Measurements from ENCODE around the gene ENOX1. TPM values are rescaled to one million over a fixed set of nuclear protein-coding genes. Genes with fewer than 3 reads are reported as not detected.

Gene ENOX1
- total RNA-seq, 4 donors from 2014 or later: 0.25 to 0.52 (median 0.33) TPM

DNA sequence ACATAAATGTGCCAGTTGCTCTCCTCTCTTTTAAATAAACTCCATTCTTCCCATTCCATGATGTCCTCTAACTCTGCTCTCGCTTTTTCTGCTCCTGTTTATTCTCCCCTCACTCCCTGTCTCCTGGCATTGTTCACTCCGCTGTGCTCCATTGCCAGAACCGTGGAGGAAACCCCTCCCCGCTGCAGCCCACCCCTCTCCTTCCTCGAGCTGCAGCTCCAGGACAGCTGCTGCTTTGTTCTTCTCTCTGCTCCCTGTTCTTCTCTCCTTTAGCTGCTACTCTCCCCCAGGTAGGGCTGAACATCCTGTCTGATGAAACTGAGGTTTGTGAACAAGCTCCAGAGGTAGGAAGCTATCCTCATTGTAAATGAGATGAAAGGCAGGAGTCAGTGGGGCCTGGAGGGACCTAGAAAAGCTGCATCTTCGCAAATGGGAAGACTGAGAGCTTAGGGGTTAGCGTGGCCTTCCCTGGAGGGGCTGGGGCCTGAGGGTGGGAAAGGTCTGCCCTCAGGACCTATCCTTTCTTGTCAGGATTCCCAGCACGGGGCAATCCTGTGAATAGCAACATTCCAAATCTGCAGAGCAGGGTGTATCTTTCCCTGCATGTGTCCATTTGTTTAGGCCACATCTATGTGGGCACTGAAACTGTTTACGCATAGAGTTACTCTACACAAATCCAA is 519.7 kb downstream of the ENOX1 start:
- Histone ChIP-seq H3K36me3 (no peaks in the 10 kb centered on the region), H3K9me3 (no peaks in the 10 kb centered on the region), H3K4me3 (no peak overlapping the region), H3K27ac (no peak overlapping the region), H3K4me1 (peaks cover 4% of the 10 kb centered on the region), H3K27me3 (no peaks in the 10 kb centered on the region)
- no peak for DNase-seq (ENCODE audit: low spot score in 2 of 2)
- 82% methylated on average over 9 of the region's 9 CpGs for WGBS
- TF ChIP-seq, protein P1, sequence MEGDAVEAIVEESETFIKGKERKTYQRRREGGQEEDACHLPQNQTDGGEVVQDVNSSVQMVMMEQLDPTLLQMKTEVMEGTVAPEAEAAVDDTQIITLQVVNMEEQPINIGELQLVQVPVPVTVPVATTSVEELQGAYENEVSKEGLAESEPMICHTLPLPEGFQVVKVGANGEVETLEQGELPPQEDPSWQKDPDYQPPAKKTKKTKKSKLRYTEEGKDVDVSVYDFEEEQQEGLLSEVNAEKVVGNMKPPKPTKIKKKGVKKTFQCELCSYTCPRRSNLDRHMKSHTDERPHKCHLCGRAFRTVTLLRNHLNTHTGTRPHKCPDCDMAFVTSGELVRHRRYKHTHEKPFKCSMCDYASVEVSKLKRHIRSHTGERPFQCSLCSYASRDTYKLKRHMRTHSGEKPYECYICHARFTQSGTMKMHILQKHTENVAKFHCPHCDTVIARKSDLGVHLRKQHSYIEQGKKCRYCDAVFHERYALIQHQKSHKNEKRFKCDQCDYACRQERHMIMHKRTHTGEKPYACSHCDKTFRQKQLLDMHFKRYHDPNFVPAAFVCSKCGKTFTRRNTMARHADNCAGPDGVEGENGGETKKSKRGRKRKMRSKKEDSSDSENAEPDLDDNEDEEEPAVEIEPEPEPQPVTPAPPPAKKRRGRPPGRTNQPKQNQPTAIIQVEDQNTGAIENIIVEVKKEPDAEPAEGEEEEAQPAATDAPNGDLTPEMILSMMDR (IDR thresholded peaks at IDR 0.05): no peak
- no peak for TF ChIP-seq POLR2A (IDR thresholded peaks at IDR 0.05)
- TF ChIP-seq EP300 (IDR thresholded peaks at IDR 0.05): no peak
- no peak for TF ChIP-seq POLR2AphosphoS5 (IDR thresholded peaks at IDR 0.05)

DNA sequence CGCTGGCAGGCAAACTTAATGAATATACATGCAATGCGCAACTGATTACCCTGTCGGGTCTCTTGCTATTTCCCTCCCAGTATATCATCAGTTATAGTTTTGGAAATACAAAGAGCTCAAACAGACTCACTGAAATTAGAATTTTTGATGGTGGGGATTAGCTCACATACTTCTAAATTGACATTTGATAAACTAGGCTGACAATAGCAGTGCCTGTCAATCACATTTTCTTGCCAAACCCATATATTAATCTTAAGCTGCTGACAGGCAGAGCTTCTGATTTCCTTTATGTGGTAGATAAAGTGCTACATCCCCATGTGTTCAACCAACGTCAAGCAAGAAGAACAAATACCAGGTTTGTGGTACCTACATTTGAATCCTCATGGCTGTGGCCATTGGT is 521.7 kb downstream of the ENOX1 start:
- Histone ChIP-seq H3K27ac (no peak overlapping the region), H3K36me3 (no peaks in the 10 kb centered on the region), H3K4me3 (no peak overlapping the region), H3K9me3 (no peaks in the 10 kb centered on the region), H3K27me3 (no peaks in the 10 kb centered on the region), H3K4me1 (peaks cover 3% of the 10 kb centered on the region)
- DNase-seq (ENCODE audit: low spot score in 2 of 2): no peak
- 63% methylated on average over 4 of the region's 4 CpGs for WGBS
- TF ChIP-seq POLR2A (IDR thresholded peaks at IDR 0.05): no peak
- TF ChIP-seq, protein P1 (IDR thresholded peaks at IDR 0.05): no peak
- TF ChIP-seq EP300 (IDR thresholded peaks at IDR 0.05): no peak
- no peak for TF ChIP-seq POLR2AphosphoS5 (IDR thresholded peaks at IDR 0.05)

GRCh38 chr13:43264458-43264857 is 522.3 kb downstream of the ENOX1 start:
- Histone ChIP-seq H3K36me3 (no peaks in the 10 kb centered on the region), H3K9me3 (no peaks in the 10 kb centered on the region), H3K27me3 (no peaks in the 10 kb centered on the region), H3K4me3 (no peak overlapping the region), H3K4me1 (no peaks in the 10 kb centered on the region), H3K27ac (no peak overlapping the region)
- no peak for DNase-seq (ENCODE audit: low spot score in 2 of 2)
- whole genome bisulfite sequencing: 90% methylated on average over 1 of the region's 1 CpG
- TF ChIP-seq POLR2A (IDR thresholded peaks at IDR 0.05) (no peak), POLR2AphosphoS5 (IDR thresholded peaks at IDR 0.05) (no peak), EP300 (IDR thresholded peaks at IDR 0.05) (no peak)
- TF ChIP-seq, protein P1 (IDR thresholded peaks at IDR 0.05): no peak

DNA sequence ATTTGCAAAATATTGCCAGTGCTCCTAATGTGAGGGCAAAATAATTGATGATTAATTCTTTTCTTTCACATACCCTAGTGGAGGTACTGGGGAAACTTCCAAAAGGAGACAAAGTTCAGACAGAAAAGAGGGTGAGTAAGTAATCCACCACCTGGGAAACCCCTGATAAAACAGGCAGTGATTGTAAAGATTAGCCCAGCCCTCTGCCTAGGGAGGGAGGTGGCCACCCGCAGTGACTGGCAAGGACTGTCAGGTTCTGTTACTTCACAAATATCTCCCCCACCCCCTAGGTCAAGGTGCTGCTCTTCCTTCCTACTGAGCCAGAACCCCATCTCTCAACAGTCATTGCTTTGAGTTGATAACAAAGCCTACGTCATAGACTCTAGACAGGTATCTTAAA is 523.7 kb downstream of the ENOX1 start:
- no peaks in the 10 kb centered on the region for H3K9me3 ChIP-seq
- no peak overlapping the region for H3K4me3 ChIP-seq
- no peaks in the 10 kb centered on the region for H3K27me3 ChIP-seq
- no peak for DNase-seq (ENCODE audit: low spot score in 2 of 2)
- no peak overlapping the region for H3K27ac ChIP-seq
- no peaks in the 10 kb centered on the region for H3K4me1 ChIP-seq
- no peaks in the 10 kb centered on the region for H3K36me3 ChIP-seq
- no peak for TF ChIP-seq POLR2A (IDR thresholded peaks at IDR 0.05)
- no peak for TF ChIP-seq POLR2AphosphoS5 (IDR thresholded peaks at IDR 0.05)
- TF ChIP-seq, protein P1 (IDR thresholded peaks at IDR 0.05): no peak
- TF ChIP-seq EP300 (IDR thresholded peaks at IDR 0.05): no peak
- 58% methylated on average over 2 of the region's 2 CpGs for WGBS

GRCh38 chr13:43260999-43261398 is 525.8 kb downstream of the ENOX1 start:
- Histone ChIP-seq H3K27ac (no peak overlapping the region), H3K4me1 (no peaks in the 10 kb centered on the region), H3K9me3 (no peaks in the 10 kb centered on the region), H3K4me3 (no peak overlapping the region), H3K27me3 (no peaks in the 10 kb centered on the region), H3K36me3 (no peaks in the 10 kb centered on the region)
- TF ChIP-seq POLR2AphosphoS5 (IDR thresholded peaks at IDR 0.05) (no peak), POLR2A (IDR thresholded peaks at IDR 0.05) (no peak), EP300 (IDR thresholded peaks at IDR 0.05) (no peak)
- TF ChIP-seq, protein P1 (IDR thresholded peaks at IDR 0.05): no peak
- no peak for DNase-seq (ENCODE audit: low spot score in 2 of 2)
- WGBS: 78% methylated on average over 5 of the region's 5 CpGs
